DND-41 (cell line): Measurements from ENCODE around the gene WNT9A.

Experiments used
- ATAC-seq: fragments of 200-7000 bp; cut with Tn5 transposase; 3 replicates; pipeline ENCODE4 v1.9.1; 2021; ENCODE audit warnings: low read depth; ENCODE audit not compliant: insufficient read depth
- DNase-seq: peaks from one replicate; pipeline ENCODE4 v3.0.0-alpha.2; 2020
- H2AFZ ChIP-seq: 2 replicates; pipeline ENCODE4 v1.6.0; 2012; ENCODE audit warnings: low read depth, low read length
- H3K27ac ChIP-seq: 2 replicates; pipeline ENCODE4 v1.5.1; 2012; ENCODE audit warnings: low read length, inconsistent platforms
- H3K27me3 ChIP-seq: fragments of 200-600 bp; sonication (generic); 2 replicates; pipeline ENCODE4 v1.6.0; 2012; ENCODE audit warnings: low read length, mild to moderate bottlenecking, inconsistent platforms; ENCODE audit not compliant: insufficient read depth, poor library complexity
- H3K36me3 ChIP-seq: 2 replicates; pipeline ENCODE4 v1.5.1; 2012; ENCODE audit warnings: low read length, inconsistent platforms; ENCODE audit not compliant: insufficient read depth
- H3K4me1 ChIP-seq: 2 replicates; pipeline ENCODE4 v1.5.1; 2012; ENCODE audit warnings: mild to moderate bottlenecking, low read length; ENCODE audit not compliant: insufficient read depth
- H3K4me2 ChIP-seq: 2 replicates; pipeline ENCODE4 v1.6.0; 2012; ENCODE audit warnings: mild to moderate bottlenecking, moderate library complexity, low read length, inconsistent platforms; ENCODE audit not compliant: insufficient read depth
- H3K4me3 ChIP-seq, 2 experiments: fragments of 200-600 bp in 1 of 2; shearing (Covaris generic) in 1 of 2; 2 replicates each; pipeline ENCODE4 v1.5.1; 2012 to 2016; ENCODE audit warnings: inconsistent platforms in 2 of 2, low read length in 2 of 2, mild to moderate bottlenecking in 2 of 2, low read depth in 1 of 2, moderate library complexity in 1 of 2
- H3K79me2 ChIP-seq: 2 replicates; pipeline ENCODE4 v1.6.0; 2012; ENCODE audit warnings: low read length, inconsistent platforms; ENCODE audit not compliant: insufficient read depth
- H3K9ac ChIP-seq: 2 replicates; pipeline ENCODE4 v1.6.0; 2012; ENCODE audit warnings: low read depth, mild to moderate bottlenecking, inconsistent platforms, low read length, moderate library complexity
- H3K9me3 ChIP-seq: 2 replicates; pipeline ENCODE4 v1.5.1; 2012; ENCODE audit warnings: low read length, moderate library complexity, mild to moderate bottlenecking, inconsistent platforms; ENCODE audit not compliant: insufficient read depth, severe bottlenecking
- H4K20me1 ChIP-seq: 2 replicates; pipeline ENCODE4 v1.6.0; 2012; ENCODE audit warnings: low read length; ENCODE audit not compliant: insufficient read depth
- CTCF ChIP-seq: IDR thresholded peaks from 2 replicates; pipeline ENCODE4 v1.5.1; 2012; ENCODE audit warnings: borderline replicate concordance, low read length, moderate library complexity, mild to moderate bottlenecking; ENCODE audit not compliant: poor library complexity, severe bottlenecking; ENCODE audit errors: extremely low read depth
- EZH2 ChIP-seq: IDR thresholded peaks from 3 replicates; pipeline ENCODE4 v1.6.1; 2012; ENCODE audit warnings: borderline replicate concordance, low read depth, mild to moderate bottlenecking, moderate library complexity, low read length, inconsistent platforms; ENCODE audit not compliant: severe bottlenecking

Gene WNT9A

GRCh38 chr1:227907439-227908015 is 40.2 kb downstream of the WNT9A start:
- Histone ChIP-seq H3K4me3 (no peak overlapping the region), H4K20me1 (no peaks in the 10 kb centered on the region), H3K36me3 (no peaks in the 10 kb centered on the region), H3K9me3 (no peaks in the 10 kb centered on the region), H3K79me2 (no peaks in the 10 kb centered on the region), H3K27me3 (peaks cover 3% of the 10 kb centered on the region), H3K27ac (no peak overlapping the region), H3K9ac (no peak overlapping the region), H2AFZ (no peak overlapping the region), H3K4me2 (no peak overlapping the region), H3K4me1 (no peaks in the 10 kb centered on the region)
- DNase-seq (no peak), ATAC-seq (no peak)
- no peak for TF ChIP-seq CTCF
- no peak for TF ChIP-seq EZH2

GRCh38 chr1:227906550-227907071 is 41.1 kb downstream of the WNT9A start:
- Histone ChIP-seq H3K36me3 (no peaks in the 10 kb centered on the region), H3K79me2 (no peaks in the 10 kb centered on the region), H3K4me1 (no peaks in the 10 kb centered on the region), H3K9ac (no peak overlapping the region), H3K27me3 (peaks cover 3% of the 10 kb centered on the region), H2AFZ (no peak overlapping the region), H3K4me2 (no peak overlapping the region), H3K27ac (no peak overlapping the region), H3K9me3 (no peaks in the 10 kb centered on the region), H3K4me3 (no peak overlapping the region), H4K20me1 (no peaks in the 10 kb centered on the region)
- ATAC-seq (no peak), DNase-seq (no peak)
- TF ChIP-seq CTCF (no peak), EZH2 (no peak)

- Histone ChIP-seq H3K4me2 (no peak overlapping the region), H3K79me2 (no peaks in the 10 kb centered on the region), H3K27me3 (peaks cover 3% of the 10 kb centered on the region), H3K36me3 (no peaks in the 10 kb centered on the region), H3K9ac (no peak overlapping the region), H3K27ac (no peak overlapping the region), H3K9me3 (no peaks in the 10 kb centered on the region), H4K20me1 (no peaks in the 10 kb centered on the region), H3K4me3 (no peak overlapping the region), H2AFZ (no peak overlapping the region), H3K4me1 (no peaks in the 10 kb centered on the region)
- no peak for ATAC-seq
- TF ChIP-seq EZH2 = no peak
- TF ChIP-seq CTCF = no peak
- no peak for DNase-seq
Observed at GRCh38 chr1:227905573-227906487, 41.9 kb downstream of the WNT9A start.
